ENCODE results near the gene MXRA8.
A peak's percentile ranks its signal among the peaks of the same experiment; 100 is the strongest.
"Not testable (repeated sequence)": the region's sequence is repeated elsewhere in the genome, so short reads cannot be mapped to it uniquely, and the experiment has no call there.

MXRA8 gene

GRCh38 chr1:1390675-1391074 is 32.3 kb upstream of the MXRA8 start:
- no peak for DNase-seq

DNA sequence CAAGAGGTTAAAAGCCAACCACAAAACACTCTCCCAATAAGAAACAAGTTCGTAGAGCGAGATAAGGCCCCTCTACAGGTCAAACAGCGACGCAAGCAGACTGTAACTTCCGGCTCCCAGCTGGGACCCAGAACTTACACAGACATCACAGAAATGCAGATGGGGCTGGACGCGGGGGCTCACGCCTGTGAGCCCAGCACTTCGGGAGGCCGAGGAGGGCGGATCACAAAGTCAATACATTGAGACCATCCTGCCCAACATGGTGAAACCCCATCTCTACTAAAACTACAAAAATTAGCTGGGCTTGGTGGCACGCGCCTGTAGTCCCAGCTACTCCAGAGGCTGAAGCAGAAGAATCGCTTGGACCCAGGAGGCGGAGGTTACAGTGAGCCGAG is 29.7 kb upstream of the MXRA8 start:
- DNase-seq: no peak

GRCh38 chr1:1387098-1388077 is 29.0 kb upstream of the MXRA8 start:
- DNase-seq: no peak

- no peak for DNase-seq
Measured at GRCh38 chr1:1385931-1386330, 27.6 kb upstream of the MXRA8 start.

- not testable (repeated sequence) for DNase-seq
Measured at GRCh38 chr1:1385339-1385738, 27.0 kb upstream of the MXRA8 start.

DNA sequence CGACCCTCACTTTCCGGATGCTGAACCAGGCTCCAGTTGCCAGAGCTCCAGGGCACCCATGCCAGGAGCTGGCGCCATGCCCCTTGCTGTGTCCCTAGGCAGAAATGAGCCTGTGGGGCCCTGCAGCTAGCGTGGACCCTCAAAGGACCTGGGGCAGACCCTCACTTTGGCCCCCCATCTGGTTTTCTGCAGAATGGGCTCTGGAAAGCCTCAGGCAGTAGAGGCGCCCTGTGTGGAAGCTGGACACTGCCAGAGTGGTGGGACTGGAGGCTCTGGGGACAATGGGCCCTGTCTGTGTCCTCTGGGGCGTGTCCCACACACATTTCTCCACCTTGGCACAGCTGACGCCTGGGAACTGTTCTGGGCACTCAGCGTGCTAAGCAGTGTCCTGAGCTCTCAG is 22.9 kb upstream of the MXRA8 start:
- DNase-seq: no peak

DNA sequence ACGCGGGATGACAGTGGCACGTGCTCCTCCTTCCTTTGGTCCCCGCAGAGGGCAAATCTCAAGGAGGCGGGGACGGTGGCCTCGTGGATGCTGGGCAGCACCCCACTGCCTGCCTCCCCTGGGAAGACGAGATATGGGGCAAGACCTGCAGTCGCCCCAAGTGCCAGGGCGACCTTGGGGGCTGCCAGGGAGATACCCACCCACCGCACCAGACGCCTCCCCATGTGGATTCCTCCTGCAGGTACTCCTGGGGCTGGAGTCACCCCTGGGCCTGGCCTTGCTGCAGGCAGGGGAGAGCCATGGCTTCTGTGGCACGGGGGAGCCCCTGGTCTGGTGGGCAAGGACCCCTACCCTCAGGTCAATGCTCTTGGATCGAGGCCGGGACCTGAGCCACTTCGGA is 22.5 kb upstream of the MXRA8 start:
- no peak for DNase-seq

GRCh38 chr1:1377540-1378205 is 19.3 kb upstream of the MXRA8 start:
- no peak for DNase-seq

GRCh38 chr1:1376551-1377226 is 18.3 kb upstream of the MXRA8 start:
- DNase-seq: no peak

GRCh38 chr1:1374929-1375662 is 16.7 kb upstream of the MXRA8 start, which contains the start of gene AURKAIP1:
Gene AURKAIP1, minus strand, starts transcription at chr1:1375207. Its CDS starts 451 bp downstream, at chr1:1374756.
- peak; percentile 100 for DNase-seq

GRCh38 chr1:1374589-1374928 is 16.2 kb upstream of the MXRA8 start:
- DNase-seq: no peak

DNA sequence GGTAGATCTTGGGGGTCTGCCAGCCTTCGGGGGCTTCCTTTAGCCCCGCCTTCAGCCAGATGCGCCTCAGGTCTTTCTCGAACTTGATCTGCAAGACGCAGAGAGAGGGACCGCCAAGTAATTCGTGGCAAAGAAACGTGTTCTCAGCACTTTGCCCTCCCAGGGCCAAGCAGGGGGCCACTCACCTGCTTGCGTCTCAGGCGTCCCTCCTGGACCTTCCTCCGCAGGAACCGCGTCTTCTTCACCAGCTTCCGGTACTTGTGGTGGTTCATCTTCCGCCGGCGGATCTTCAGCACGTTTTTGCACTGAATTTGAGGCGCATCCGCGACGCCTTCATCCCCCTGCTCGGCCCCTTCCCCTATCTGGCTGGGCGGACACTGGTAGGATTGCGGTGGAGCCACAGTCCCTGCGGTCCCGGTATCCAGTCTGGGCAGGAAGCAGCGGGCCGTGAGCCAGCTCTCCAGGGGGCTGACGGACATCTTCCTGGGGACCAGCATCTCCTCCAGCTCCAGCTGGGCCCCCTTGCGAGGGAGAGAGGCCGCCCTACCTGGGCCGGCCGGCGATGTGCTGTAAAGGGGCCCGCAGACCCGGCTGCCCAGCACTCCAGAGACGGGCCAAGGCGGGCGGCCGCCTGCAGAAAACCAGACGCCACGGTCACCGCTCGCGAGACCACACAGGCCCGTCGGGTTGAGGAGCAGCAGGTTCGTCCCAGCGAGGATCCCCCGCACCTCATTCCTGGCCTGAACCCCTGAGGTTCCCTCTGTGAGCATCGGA is 15.6 kb upstream of the MXRA8 start:
- no peak for DNase-seq

DNA sequence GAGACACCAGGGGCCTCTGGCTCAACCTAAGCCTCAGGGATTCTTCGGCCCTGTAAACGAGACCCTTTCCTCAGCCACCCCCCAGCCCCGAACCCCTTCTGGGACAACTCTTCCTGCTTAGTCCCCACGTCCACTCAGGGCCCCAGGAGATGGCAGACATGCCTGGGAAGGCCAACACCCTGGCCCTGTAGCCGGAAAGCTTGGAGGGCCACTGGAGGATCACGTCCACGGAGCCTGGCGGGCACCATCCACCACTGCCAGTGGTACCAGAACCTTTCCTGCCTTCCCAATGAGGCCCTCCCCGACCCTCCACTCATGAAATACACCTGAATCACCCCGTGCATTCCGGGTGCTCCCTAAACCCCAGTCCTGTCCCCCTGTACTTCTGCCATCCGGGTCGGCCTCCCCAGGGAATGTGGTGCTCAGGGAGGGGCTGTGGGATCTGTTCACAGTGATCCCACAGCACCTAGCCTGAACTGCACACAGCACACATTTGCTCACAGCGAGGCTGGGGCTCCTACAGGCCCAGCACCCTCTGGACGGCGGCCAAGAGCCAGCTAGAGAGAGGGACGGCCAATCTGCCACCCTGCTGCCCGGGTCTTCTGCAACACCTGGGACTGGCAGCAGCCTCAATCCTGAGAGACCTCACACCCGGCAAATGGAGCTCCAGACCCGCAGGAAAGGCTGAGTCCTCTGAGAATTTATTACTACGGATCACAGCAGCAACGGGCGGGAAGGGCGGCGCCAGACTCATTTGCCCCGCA is 14.9 kb upstream of the MXRA8 start:
- no peak for DNase-seq

DNA sequence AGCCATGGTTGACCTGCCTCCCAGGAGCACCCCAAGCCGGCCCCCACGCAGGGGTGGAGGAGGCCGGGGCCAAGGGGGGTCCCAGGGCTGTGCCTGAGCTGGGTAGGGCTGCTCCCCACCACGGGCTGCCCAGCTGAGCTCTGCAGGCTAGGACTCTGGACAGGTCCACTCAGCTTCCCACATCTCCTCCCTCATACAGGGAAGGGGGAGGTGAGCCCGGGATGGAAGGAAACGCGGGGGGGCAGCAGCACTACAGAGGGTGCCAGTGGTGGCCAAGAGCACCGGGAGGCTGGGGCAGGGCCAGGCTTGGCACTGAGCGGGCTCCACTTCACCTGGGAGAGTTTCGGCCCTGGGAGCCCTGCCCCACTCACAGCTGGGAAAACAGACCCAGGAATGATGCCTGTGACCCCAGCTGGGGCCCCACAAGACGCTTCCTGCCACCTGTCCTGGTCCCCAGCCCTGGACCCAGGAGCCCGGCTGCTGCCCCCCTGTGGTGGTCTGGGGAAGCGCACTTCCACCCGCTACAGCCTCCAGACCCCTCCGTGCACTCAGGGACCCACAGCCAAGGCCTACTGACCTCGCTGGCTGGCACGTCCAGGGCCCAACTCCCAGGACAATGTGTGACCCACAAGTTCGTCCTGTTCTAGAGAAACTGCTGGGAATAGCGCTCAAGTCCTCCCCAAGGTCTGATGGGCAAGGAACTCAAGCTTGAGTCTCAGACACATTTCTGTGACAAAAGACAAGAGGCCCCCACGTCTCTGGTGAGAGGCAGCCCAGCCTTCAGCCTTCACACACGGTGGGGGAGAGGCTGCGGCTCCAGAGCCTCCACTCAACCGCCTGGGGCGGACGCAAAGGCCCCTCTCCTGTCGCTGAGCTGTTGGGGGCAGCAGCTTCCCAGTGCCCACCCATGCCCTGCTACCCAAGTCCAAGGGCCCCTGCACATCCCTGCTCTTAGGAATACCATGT is 13.7 kb upstream of the MXRA8 start:
- no peak for DNase-seq

DNA sequence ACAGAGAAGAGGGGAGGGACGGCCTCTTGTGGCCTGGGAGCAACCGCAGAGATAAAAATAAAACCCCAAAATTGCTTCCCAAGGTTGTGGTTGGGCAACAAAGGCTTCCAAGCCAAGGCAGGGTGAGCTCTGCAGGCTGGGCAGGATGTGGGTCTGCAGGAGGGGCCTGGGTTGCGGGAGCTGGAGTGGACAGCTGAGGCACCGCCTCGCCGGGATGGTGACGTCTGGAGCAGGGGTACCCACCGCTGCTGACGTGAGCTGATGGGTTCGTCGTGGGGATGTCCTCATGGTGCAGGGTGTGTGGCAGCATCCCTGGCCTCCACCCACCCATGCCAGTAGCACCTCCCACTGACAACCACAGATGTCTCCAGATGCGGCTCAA is 13.0 kb upstream of the MXRA8 start:
- DNase-seq: no peak

GRCh38 chr1:1370771-1371300 is 12.5 kb upstream of the MXRA8 start:
- DNase-seq: no peak

DNA sequence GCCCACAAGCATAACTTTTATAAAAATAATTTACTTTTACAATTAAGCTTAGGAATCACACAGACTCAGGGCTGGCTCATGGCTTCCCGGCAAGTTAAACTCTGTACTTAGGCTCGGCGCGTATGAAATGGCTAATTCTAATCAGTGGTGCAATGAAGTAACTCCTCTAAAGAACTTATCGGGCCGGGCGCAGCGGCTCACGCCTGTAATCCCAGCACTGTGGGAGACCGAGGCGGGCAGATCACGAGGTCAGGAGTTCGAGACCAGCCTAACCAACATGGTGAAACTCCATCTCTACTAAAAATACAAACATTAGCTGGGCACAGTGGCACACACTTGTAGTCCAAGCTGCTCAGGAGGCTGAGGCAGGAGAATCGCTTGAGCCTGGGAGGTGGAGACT is 11.7 kb upstream of the MXRA8 start:
- DNase-seq: not testable (repeated sequence)

DNA sequence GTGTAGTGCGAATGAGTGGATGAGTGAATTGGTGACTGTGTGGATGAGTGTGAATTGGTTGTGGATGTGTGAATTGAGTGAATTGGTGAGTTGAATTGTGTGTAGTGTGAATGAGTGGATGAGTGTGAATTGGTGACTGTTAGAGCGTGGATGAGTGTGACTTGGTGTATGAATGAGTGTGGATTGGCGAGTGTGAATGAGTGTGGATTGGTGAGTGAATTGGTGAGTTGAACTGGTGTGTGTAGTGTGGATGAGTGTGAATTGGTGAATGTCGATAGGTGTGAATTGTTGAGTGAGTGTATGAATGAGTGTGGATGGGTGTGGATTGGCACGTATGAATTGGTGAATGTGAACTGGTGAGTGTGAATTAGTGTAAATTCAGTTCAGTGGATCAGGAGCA is 9.0 kb upstream of the MXRA8 start:
- DNase-seq: no peak

- DNase-seq: no peak
Measured at GRCh38 chr1:1366699-1367066, 8.3 kb upstream of the MXRA8 start.
